ENCODE measurements around the gene DRD3. TPM values are rescaled to one million over a fixed set of nuclear protein-coding genes. Genes with fewer than 3 reads are reported as not detected.

The DRD3 gene
- total RNA-seq, 2 experiments from 2014 or later = not detected

DNA sequence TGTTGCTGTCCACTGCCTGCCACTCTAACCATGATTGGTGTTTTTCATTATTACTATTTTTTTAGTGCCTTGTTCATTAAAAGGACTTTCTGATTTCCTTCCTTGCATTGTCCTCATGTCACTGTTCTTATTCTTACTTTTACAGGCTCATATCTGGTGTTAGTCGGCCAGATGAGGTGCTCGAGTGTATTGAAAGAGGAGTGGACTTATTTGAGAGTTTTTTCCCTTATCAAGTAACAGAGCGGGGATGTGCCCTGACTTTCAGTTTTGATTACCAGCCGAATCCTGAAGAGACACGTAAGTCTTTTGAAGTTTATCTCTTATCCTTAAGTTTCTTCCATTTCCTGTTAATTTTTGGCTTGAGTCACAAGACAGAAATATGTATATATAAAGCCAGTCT lies 99.1 kb downstream of the DRD3 start:
- BruUV-seq (replicated peaks) = no TSS peak
- Histone ChIP-seq H3K4me3 (ENCODE audit: low read depth, low read length, poor library complexity, severe bottlenecking) (no peak overlapping the region), H3K27ac (ENCODE audit: low read depth, low read length, poor library complexity, severe bottlenecking) (no peak overlapping the region), H3K36me3 (ENCODE audit: insufficient read depth, low read length) (peaks cover 100% of the 10 kb centered on the region), H4K20me1 (ENCODE audit: insufficient read depth, low read length) (no peaks in the 10 kb centered on the region), H3K4me2 (ENCODE audit: low read length) (no peak overlapping the region), H3K9me2 (ENCODE audit: insufficient read depth, low read length) (no peaks in the 10 kb centered on the region), H3K9me3 (ENCODE audit: low read length) (no peaks in the 10 kb centered on the region), H2AFZ (ENCODE audit: low read length) (no peak overlapping the region), H3K4me1 (ENCODE audit: insufficient read depth, low read length, poor library complexity, severe bottlenecking) (no peaks in the 10 kb centered on the region), H3K79me2 (ENCODE audit: insufficient read depth, low read depth, low read length) (no peaks in the 10 kb centered on the region)
- CTCF ChIA-PET (ENCODE audit: unreplicated experiment) = no interaction called here
- POLR2A ChIA-PET = interaction anchor here (1.2 kb wide), 1 partner anchor 13 kb away, joined by 3 read pairs; no protein-coding TSS in a partner anchor
- no peak for DNase-seq (ENCODE audit: low spot score)
- TF ChIP-seq, protein P1, sequence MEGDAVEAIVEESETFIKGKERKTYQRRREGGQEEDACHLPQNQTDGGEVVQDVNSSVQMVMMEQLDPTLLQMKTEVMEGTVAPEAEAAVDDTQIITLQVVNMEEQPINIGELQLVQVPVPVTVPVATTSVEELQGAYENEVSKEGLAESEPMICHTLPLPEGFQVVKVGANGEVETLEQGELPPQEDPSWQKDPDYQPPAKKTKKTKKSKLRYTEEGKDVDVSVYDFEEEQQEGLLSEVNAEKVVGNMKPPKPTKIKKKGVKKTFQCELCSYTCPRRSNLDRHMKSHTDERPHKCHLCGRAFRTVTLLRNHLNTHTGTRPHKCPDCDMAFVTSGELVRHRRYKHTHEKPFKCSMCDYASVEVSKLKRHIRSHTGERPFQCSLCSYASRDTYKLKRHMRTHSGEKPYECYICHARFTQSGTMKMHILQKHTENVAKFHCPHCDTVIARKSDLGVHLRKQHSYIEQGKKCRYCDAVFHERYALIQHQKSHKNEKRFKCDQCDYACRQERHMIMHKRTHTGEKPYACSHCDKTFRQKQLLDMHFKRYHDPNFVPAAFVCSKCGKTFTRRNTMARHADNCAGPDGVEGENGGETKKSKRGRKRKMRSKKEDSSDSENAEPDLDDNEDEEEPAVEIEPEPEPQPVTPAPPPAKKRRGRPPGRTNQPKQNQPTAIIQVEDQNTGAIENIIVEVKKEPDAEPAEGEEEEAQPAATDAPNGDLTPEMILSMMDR (conservative IDR thresholded peaks at IDR 0.05; ENCODE audit: low read length) = no peak
- TF ChIP-seq EZH2phosphoT487 (IDR thresholded peaks at IDR 0.05; ENCODE audit: borderline replicate concordance, low read depth, low read length) = no peak
- intact Hi-C loops (cut with micrococcal nuclease; ENCODE audit: unreplicated experiment) = no loop called here

DNA sequence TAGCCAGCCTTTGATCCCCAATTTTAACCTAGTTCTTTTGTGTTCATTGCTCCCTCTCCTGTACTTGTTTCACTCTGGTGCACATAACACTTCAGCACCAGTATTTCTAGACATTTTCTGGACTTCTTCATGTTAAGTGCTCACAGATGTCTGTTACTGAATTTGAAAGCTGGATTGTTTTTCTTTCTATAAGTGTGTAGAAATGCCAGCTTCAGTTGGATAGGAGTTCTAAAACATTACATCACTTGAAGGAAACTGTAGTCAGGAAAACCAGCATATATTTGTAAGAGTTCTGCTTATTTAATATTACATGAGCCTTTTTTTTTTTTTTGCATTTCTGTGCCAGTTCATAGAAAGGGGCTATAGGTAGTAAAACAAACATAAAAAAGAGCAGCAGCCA lies 100.7 kb downstream of the DRD3 start:
- TF ChIP-seq, protein P1 (conservative IDR thresholded peaks at IDR 0.05; ENCODE audit: low read length) = no peak
- no peak for TF ChIP-seq EZH2phosphoT487 (IDR thresholded peaks at IDR 0.05; ENCODE audit: borderline replicate concordance, low read depth, low read length)
- Histone ChIP-seq H3K4me1 (ENCODE audit: insufficient read depth, low read length, poor library complexity, severe bottlenecking) (no peaks in the 10 kb centered on the region), H3K4me2 (ENCODE audit: low read length) (no peak overlapping the region), H3K4me3 (ENCODE audit: low read depth, low read length, poor library complexity, severe bottlenecking) (no peak overlapping the region), H3K79me2 (ENCODE audit: insufficient read depth, low read depth, low read length) (no peaks in the 10 kb centered on the region), H3K9me2 (ENCODE audit: insufficient read depth, low read length) (no peaks in the 10 kb centered on the region), H4K20me1 (ENCODE audit: insufficient read depth, low read length) (no peaks in the 10 kb centered on the region), H3K9me3 (ENCODE audit: low read length) (no peaks in the 10 kb centered on the region), H3K27ac (ENCODE audit: low read depth, low read length, poor library complexity, severe bottlenecking) (no peak overlapping the region), H2AFZ (ENCODE audit: low read length) (no peak overlapping the region), H3K36me3 (ENCODE audit: insufficient read depth, low read length) (peaks cover 100% of the 10 kb centered on the region)
- ChIA-PET POLR2A (interaction anchor here (0.7 to 1.2 kb wide), 3 partner anchors 13 to 241 kb away, joined by 3 to 8 read pairs (median 6); no protein-coding TSS in a partner anchor), CTCF (ENCODE audit: unreplicated experiment) (no interaction called here)
- no peak for DNase-seq (ENCODE audit: low spot score)
- intact Hi-C loops (cut with micrococcal nuclease; ENCODE audit: unreplicated experiment) = no loop called here
- BruUV-seq (replicated peaks) = no TSS peak

Other genes starting within 250 kb of the DRD3 start
- 36.9 and 37.5 TPM in 2 replicates for gene ZDHHC23, start 231.0 kb downstream of the DRD3 start, total RNA-seq (2014; rRNA removed; shearing (Covaris generic))
- gene ZDHHC23, start 231.0 kb downstream of the DRD3 start, total RNA-seq (2022) = 44.4 and 51.9 TPM in 2 replicates
- 5.0 and 5.4 TPM in 2 replicates for gene CCDC191, start 122.5 kb downstream of the DRD3 start, total RNA-seq (2014; rRNA removed; shearing (Covaris generic))
- 4.2 and 7.3 TPM in 2 replicates for gene CCDC191, start 122.5 kb downstream of the DRD3 start, total RNA-seq (2022)
- 43.1 and 47.4 TPM in 2 replicates for gene QTRT2, start 122.3 kb downstream of the DRD3 start, total RNA-seq (2014; rRNA removed; shearing (Covaris generic))
- gene QTRT2, start 122.3 kb downstream of the DRD3 start, total RNA-seq (2022) = 54.6 and 57.2 TPM in 2 replicates
- gene ZNF80, start 58.5 kb upstream of the DRD3 start, total RNA-seq (2014; rRNA removed; shearing (Covaris generic)) = not detected in 2 replicates
- gene ZNF80, start 58.5 kb upstream of the DRD3 start, total RNA-seq (2022) = not detected in 2 replicates
- gene TIGIT, start 115.0 kb upstream of the DRD3 start, total RNA-seq (2014; rRNA removed; shearing (Covaris generic)) = 0.35 TPM in 1 of 2 replicates, not detected in the other
- 0.72 and 2.3 TPM in 2 replicates for gene TIGIT, start 115.0 kb upstream of the DRD3 start, total RNA-seq (2022)